Body of pancreas (tissue), 4 donors: ENCODE results near the gene PTPRN2. TPM values are rescaled to one million over a fixed set of nuclear protein-coding genes. Genes with fewer than 3 reads are reported as not detected.

ENCODE experiments used
- ATAC-seq: fragments of 150-250 bp; one replicate; pipeline ENCODE4 v1.9.1; 2016
- DNase-seq, 4 donors: peaks; one replicate each; pipeline ENCODE4 v3.0.0-alpha.2; 2019
- H3K27ac ChIP-seq, 4 donors: fragments of 200-600 bp; sonication (generic); 1 replicate in 3 of 4; 2 replicates in 1 of 4; pipeline versions ENCODE4 v1.5.1 to v1.6.1; 2016 to 2019; ENCODE audit warnings: mild to moderate bottlenecking in 1 of 4, mixed read lengths in 1 of 4, moderate library complexity in 1 of 4
- H3K27me3 ChIP-seq, 2 donors: fragments of 200-600 bp; sonication (generic); one replicate each; pipeline ENCODE4 v1.6.0; 2016; ENCODE audit warnings: mild to moderate bottlenecking in 1 of 2
- H3K36me3 ChIP-seq, 2 donors: fragments of 200-600 bp; sonication (generic); replicated peaks in 1 of 2; 2 replicates each; pipeline ENCODE4 v1.5.1; 2016; ENCODE audit warnings: low read depth in 2 of 2; ENCODE audit not compliant: insufficient read depth in 1 of 2
- H3K4me1 ChIP-seq: fragments of 200-600 bp; sonication (generic); one replicate; pipeline ENCODE4 v1.6.0; 2016
- H3K4me3 ChIP-seq, 2 donors: fragments of 200-600 bp; sonication (generic); 1 replicate in 1 of 2; 2 replicates in 1 of 2; pipeline ENCODE4 v1.5.1; 2016 to 2019
- H3K9me3 ChIP-seq, 3 donors: fragments of 200-600 bp; sonication (generic); 1 replicate in 2 of 3; 2 replicates in 1 of 3; pipeline ENCODE4 v1.5.1; 2016
- POLR2A ChIP-seq, 3 donors: fragments of 450-650 bp; IDR thresholded peaks; one replicate each; pipeline ENCODE4 v1.6.1; 2016; ENCODE audit warnings: antibody characterized with exemption in 3 of 3, mild to moderate bottlenecking in 2 of 3
- WGBS, 2 donors: methylation state at CpG; one replicate each; pipeline ENCODE4 v1.1.5; 2017; 5-methylcytosine and 5-hydroxymethylcytosine counted together
- intact Hi-C: fragments of 100-400 bp; cut with DNase I; formaldehyde crosslinking; loops from one replicate; pipeline ENCODE4 v1.15.1; 2023
- total RNA-seq, 2 donors: library from RNA; depleted of rRNA; stranded (reverse); fragments of >200 nt; gene quantifications; one replicate each; pipeline ENCODE4 v1.1.0, GENCODE V29; 2016
- TF ChIP-seq, protein P1 (sequence below), 7 experiments: fragments of 450-650 bp in 4 of 7; fragments of 200-600 bp in 3 of 7; sonication (generic) in 3 of 7; IDR thresholded peaks; one replicate each; pipeline ENCODE4 v1.5.1; 2016 to 2019; ENCODE audit warnings: antibody characterized with exemption in 7 of 7

The PTPRN2 gene
- total RNA-seq, 2 donors from 2014 or later = 31.6 to 76.1 TPM

DNA sequence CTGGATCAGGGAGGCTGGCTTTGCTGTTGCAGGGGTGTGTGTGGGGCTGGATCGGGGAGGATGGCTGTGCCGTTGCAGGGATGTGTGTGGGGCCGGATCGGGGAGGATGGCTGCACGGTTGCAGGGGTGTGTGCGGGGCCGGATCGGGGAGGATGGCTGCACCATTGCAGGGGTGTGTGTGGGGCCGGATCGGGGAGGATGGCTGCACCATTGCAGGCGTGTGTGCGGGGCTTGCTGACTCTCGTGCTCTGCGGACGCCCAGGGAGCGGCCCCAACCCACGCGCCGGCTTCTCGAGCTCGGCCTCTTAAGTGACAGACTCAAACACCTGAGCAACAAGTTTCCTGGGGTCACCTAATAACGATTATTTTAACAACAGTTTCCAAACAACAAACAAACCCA lies 732.6 kb downstream of the PTPRN2 start:
- WGBS, 2 donors = 87 to 88% methylated on average over 22 of the region's 22 CpGs
- H3K27me3 ChIP-seq = no peaks in the 10 kb centered on the region
- intact Hi-C loops = no loop called here
- H3K27ac ChIP-seq = no peak overlapping the region
- TF ChIP-seq, protein P1, sequence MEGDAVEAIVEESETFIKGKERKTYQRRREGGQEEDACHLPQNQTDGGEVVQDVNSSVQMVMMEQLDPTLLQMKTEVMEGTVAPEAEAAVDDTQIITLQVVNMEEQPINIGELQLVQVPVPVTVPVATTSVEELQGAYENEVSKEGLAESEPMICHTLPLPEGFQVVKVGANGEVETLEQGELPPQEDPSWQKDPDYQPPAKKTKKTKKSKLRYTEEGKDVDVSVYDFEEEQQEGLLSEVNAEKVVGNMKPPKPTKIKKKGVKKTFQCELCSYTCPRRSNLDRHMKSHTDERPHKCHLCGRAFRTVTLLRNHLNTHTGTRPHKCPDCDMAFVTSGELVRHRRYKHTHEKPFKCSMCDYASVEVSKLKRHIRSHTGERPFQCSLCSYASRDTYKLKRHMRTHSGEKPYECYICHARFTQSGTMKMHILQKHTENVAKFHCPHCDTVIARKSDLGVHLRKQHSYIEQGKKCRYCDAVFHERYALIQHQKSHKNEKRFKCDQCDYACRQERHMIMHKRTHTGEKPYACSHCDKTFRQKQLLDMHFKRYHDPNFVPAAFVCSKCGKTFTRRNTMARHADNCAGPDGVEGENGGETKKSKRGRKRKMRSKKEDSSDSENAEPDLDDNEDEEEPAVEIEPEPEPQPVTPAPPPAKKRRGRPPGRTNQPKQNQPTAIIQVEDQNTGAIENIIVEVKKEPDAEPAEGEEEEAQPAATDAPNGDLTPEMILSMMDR (IDR thresholded peaks at IDR 0.05) = no peak
- no peaks in the 10 kb centered on the region for H3K36me3 ChIP-seq
- no peaks in the 10 kb centered on the region for H3K4me1 ChIP-seq
- no peaks in the 10 kb centered on the region for H3K9me3 ChIP-seq
- no peak for ATAC-seq
- no peak overlapping the region for H3K4me3 ChIP-seq
- no peak for DNase-seq

DNA sequence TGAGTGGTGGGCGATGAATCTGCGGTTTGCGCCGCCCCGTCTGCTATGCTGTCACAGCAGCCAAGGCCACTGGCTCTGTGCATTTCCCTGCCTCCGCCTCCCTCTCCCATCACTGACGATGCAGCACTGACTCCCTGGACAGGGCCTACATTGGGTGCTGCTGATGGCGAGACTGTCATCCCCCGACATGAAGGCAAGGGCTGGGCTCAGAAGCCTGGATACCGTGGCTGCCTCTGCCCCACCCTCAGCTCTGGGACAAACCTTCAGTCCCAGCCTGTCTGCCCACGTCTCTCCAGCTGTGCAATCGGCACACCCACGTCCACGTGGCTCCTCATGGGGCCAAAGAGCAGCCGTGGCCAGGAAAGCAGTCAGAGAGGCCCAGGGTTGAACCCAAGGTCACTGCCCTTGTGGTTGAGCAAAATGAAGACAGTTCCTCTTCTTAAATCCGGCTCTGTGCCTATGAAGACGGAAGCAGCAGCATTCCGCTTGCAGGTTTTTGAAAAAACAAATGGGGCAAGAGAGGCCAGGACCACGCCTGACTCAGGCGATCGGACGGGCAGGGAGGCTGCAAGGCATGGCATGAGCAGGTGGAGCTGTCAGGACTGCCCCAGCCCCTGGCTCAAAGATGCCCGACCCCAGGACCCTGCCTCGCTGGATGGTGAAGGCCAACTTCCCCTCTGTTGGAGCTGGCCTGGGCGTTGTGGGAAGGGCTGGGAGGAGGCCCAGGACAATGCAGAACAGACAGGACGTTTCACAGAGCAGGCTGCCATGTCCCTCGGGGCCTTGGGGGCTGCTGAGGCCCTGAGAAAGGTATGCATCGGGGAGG lies 733.3 kb downstream of the PTPRN2 start:
- H3K27ac ChIP-seq = peak overlapping the region in 1 of 4 donors; percentile 34
- intact Hi-C loops = no loop called here
- H3K27me3 ChIP-seq = no peaks in the 10 kb centered on the region
- H3K4me3 ChIP-seq = no peak overlapping the region
- no peaks in the 10 kb centered on the region for H3K4me1 ChIP-seq
- H3K36me3 ChIP-seq = no peaks in the 10 kb centered on the region
- peak in 2 of 4 donors; percentile 25 to 74 for DNase-seq
- TF ChIP-seq, protein P1 (IDR thresholded peaks at IDR 0.05) = no peak
- peak in 1 of 3 donors; percentile 16 for TF ChIP-seq POLR2A (IDR thresholded peaks at IDR 0.05)
- ATAC-seq = peak; percentile 40
- WGBS, 2 donors = 72 to 85% methylated on average over 21 to 28 of the region's 28 CpGs
- H3K9me3 ChIP-seq = no peaks in the 10 kb centered on the region

DNA sequence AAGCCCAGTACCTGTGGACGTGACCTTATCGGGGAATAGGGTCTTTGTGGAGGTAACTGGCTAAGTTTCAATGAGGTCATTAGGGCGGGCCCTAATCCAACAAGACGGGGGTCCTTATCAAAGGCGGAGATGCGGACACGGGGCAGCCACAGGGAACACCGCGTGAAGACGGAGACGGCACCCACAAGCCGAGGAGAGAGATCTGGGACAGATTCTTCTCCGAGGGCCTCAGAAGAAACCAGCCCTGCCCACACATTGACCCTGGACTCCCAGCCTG lies 733.9 kb downstream of the PTPRN2 start:
- ATAC-seq = no peak
- H3K4me1 ChIP-seq = no peaks in the 10 kb centered on the region
- intact Hi-C loops = no loop called here
- H3K27ac ChIP-seq = peak overlapping the region in 1 of 4 donors; percentile 29
- H3K9me3 ChIP-seq = no peaks in the 10 kb centered on the region
- 88 to 96% methylated on average over 13 of the region's 13 CpGs for WGBS, 2 donors
- no peaks in the 10 kb centered on the region for H3K27me3 ChIP-seq
- H3K36me3 ChIP-seq = no peaks in the 10 kb centered on the region
- no peak for TF ChIP-seq POLR2A (IDR thresholded peaks at IDR 0.05)
- TF ChIP-seq, protein P1 (IDR thresholded peaks at IDR 0.05) = no peak
- H3K4me3 ChIP-seq = no peak overlapping the region
- DNase-seq = no peak

DNA sequence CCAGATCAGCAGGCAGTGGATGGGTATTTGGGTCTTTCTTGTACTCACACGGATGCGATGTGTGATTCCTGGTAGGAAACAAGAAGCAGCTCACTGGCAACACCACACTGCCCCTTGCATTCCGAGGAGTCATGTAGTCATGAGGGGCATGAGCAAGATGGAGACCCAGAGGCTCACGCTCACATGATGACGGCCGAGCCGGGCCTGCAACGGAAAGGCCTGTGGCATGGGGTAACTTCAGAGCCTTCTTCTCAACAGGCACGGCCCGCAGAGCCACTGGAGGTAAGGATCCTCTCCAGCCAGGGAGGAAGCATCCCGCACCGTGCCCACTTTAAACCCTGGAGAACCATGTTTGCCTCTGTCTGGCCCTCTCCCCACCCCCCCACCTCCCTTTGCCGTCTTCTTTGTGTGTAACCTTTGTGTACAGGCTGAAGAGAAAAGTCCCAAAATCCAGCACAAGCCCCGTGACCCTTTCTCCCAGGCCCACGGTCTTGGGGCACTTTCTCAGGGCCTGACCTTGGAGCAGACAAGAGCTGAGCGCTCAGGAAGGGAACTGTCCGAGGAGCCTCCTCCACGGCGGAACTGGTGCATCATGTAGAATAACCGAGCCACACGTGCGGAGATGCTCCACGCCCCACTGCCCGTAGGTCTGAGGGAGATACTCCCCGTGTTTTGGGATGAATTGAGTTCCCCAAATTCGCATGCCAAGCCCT lies 734.4 kb downstream of the PTPRN2 start:
- 92 to 95% methylated on average over 22 to 26 of the region's 26 CpGs for WGBS, 2 donors

More for the DNA sequence above, 734.4 kb downstream of the PTPRN2 start:
- Histone ChIP-seq H3K36me3 (no peaks in the 10 kb centered on the region), H3K4me1 (no peaks in the 10 kb centered on the region), H3K27ac (no peak overlapping the region), H3K9me3 (no peaks in the 10 kb centered on the region), H3K4me3 (no peak overlapping the region), H3K27me3 (no peaks in the 10 kb centered on the region)
- ATAC-seq = no peak
- no peak for DNase-seq
- TF ChIP-seq POLR2A (IDR thresholded peaks at IDR 0.05) = no peak
- TF ChIP-seq, protein P1 (IDR thresholded peaks at IDR 0.05) = no peak
- intact Hi-C loops = no loop called here
